Stimulated activated CD4-positive, alpha-beta T cell treated with anti-CD3 and anti-CD28 coated beads, Interleukin-4, amount 100 ng/mL, for 1 hour (primary cell): Measurements from ENCODE around the gene STRBP.
"Not testable (repeated sequence)": the region's sequence is repeated elsewhere in the genome, so short reads cannot be mapped to it uniquely, and the experiment has no call there.

Experiments
- DNase-seq: peaks from one replicate; pipeline ENCODE4 v3.0.0-alpha.2; 2020

Gene STRBP

GRCh38 chr9:123282362-123283047, 14.1 kb upstream of the STRBP start:
- DNase-seq: no peak

GRCh38 chr9:123281659-123282350, 13.4 kb upstream of the STRBP start:
- DNase-seq: no peak

- DNase-seq: not testable (repeated sequence)
These were observed 10.6 kb upstream of the STRBP start for GRCh38 chr9:123278879-123279493.

GRCh38 chr9:123278361-123278760, 10.0 kb upstream of the STRBP start:
- DNase-seq: no peak

- DNase-seq: no peak
These were observed 8.2 kb upstream of the STRBP start for GRCh38 chr9:123276551-123276950.

GRCh38 chr9:123271133-123271532, 2.7 kb upstream of the STRBP start:
- not testable (repeated sequence) for DNase-seq

GRCh38 chr9:123269281-123269680, 895 bp upstream of the STRBP start:
- peak; percentile 4 for DNase-seq

- no peak for DNase-seq
These were observed 254 bp downstream of the STRBP start for GRCh38 chr9:123268199-123268464.

- DNase-seq: peak; percentile 10
These were observed 746 bp downstream of the STRBP start for GRCh38 chr9:123267481-123268198.

GRCh38 chr9:123266655-123267399, 1.6 kb downstream of the STRBP start:
- no peak for DNase-seq

- no peak for DNase-seq
These were observed 2.6 kb downstream of the STRBP start for GRCh38 chr9:123265833-123266232.

- DNase-seq: no peak
These were observed 5.2 kb downstream of the STRBP start for GRCh38 chr9:123263227-123263626.

GRCh38 chr9:123262338-123262737, 6.0 kb downstream of the STRBP start:
- no peak for DNase-seq

- no peak for DNase-seq
These were observed 7.2 kb downstream of the STRBP start for GRCh38 chr9:123261006-123261677.

- no peak for DNase-seq
These were observed 8.0 kb downstream of the STRBP start for GRCh38 chr9:123260340-123260739.

GRCh38 chr9:123257276-123257675, 11.1 kb downstream of the STRBP start:
- DNase-seq: no peak

- no peak for DNase-seq
These were observed 12.7 kb downstream of the STRBP start for GRCh38 chr9:123255718-123256117.

- no peak for DNase-seq
These were observed 15.2 kb downstream of the STRBP start for GRCh38 chr9:123253204-123253603.

GRCh38 chr9:123251741-123252140, 16.6 kb downstream of the STRBP start:
- no peak for DNase-seq

- no peak for DNase-seq
These were observed 17.1 kb downstream of the STRBP start for GRCh38 chr9:123251324-123251723.

GRCh38 chr9:123250504-123250903, 17.9 kb downstream of the STRBP start:
- no peak for DNase-seq

GRCh38 chr9:123249162-123249561, 19.2 kb downstream of the STRBP start:
- not testable (repeated sequence) for DNase-seq
